B cell (primary cell): ENCODE measurements around the gene PIK3AP1.

ENCODE experiments used
- CTCF ChIP-seq: fragments of 200-600 bp; IDR thresholded peaks from one replicate; pipeline ENCODE4 v1.8.0; 2022; ENCODE audit warnings: antibody characterized with exemption, mild to moderate bottlenecking
- EZH2 ChIP-seq: IDR thresholded peaks from 2 replicates; pipeline ENCODE4 v1.6.1; 2012; ENCODE audit warnings: borderline replicate concordance, low read depth, mild to moderate bottlenecking, moderate library complexity, low read length; ENCODE audit not compliant: insufficient read depth, poor library complexity, severe bottlenecking

GRCh38 chr10:96697438-96697837 is 22.9 kb downstream of the PIK3AP1 start:
- no peak for TF ChIP-seq CTCF
- TF ChIP-seq EZH2, result no peak
